Measurements from ENCODE around the gene IL13RA1. TPM values are rescaled to one million over a fixed set of nuclear protein-coding genes. Genes with fewer than 3 reads are reported as not detected.
"Not testable (repeated sequence)": the region's sequence is repeated elsewhere in the genome, so short reads cannot be mapped to it uniquely, and the experiment has no call there.

The IL13RA1 gene
- polyA plus RNA-seq (2012; ENCODE audit: insufficient read depth, insufficient read length): not detected

- no peak for DNase-seq (ENCODE audit: low read depth, low spot score)
- H3K4me3 ChIP-seq (ENCODE audit: low read length): no peak within 1 kb of the TSS
Observed at GRCh38 chrX:118726887-118727685, at the start of gene IL13RA1. TSS of gene IL13RA1 (plus strand) at chrX:118727606. CDS start at chrX:118727639, 33 bp downstream.

DNA sequence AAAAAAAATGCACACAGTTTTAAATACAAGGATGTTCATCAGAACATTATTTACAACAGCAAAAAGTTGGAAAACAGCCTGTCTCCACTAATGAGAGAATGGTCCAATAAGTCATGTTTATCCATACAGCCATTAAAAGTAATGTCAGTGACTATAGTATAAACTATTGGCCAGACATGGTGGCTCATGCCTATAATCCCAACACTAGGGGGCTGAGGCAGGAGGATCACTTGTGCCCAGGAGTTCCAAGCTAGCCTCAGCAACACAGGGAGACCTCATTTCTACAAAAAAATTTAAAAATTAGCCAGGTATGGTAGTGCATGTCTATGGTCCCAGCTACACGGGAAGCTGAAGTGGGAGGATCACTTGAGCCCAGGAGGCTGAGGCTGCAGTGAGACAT, 48.1 kb upstream of the IL13RA1 start:
- DNase-seq (ENCODE audit: low read depth, low spot score): no peak

DNA sequence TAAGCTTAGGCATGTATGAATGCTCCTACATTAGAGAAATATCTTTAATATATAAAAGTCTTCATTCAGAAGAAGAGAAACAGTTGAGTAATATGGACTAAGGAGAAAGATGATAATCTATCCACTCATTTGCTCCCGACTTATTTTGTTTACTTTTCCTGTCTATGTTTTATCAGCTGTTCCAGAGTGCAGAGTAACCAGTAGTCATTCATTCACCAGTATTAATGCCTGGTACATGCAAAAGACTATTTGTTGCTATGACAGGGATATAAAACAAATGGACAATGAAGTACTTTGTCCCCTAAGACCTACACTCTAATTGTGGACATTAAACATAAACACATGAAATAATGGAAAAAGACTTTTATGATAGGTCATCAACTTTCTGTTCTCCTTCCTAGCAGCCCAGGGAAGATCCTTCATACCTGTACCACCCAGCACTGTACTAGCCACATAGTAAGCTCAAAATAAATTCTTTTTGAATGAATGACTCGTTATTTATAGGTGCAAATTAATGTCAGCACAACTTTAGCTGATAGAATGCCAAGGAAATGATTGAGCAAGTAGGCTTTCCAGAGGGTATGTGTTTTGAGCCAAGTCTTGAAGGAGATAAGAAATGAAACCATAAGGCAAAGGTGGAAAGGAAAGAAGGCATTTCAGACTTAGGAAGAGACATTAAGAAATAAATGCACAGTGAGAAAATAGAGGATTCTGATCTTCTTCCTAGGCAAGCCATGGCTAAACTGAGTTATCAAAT, 45.0 kb upstream of the IL13RA1 start:
- DNase-seq (ENCODE audit: low read depth, low spot score): no peak
- no peak overlapping the region for H3K4me3 ChIP-seq (ENCODE audit: low read length)

More for the DNA sequence above, 48.1 kb upstream of the IL13RA1 start:
- H3K4me3 ChIP-seq (ENCODE audit: low read length): no peak overlapping the region

GRCh38 chrX:118685393-118685792, 42.0 kb upstream of the IL13RA1 start:
- H3K4me3 ChIP-seq (ENCODE audit: low read length): no peak overlapping the region
- no peak for DNase-seq (ENCODE audit: low read depth, low spot score)

DNA sequence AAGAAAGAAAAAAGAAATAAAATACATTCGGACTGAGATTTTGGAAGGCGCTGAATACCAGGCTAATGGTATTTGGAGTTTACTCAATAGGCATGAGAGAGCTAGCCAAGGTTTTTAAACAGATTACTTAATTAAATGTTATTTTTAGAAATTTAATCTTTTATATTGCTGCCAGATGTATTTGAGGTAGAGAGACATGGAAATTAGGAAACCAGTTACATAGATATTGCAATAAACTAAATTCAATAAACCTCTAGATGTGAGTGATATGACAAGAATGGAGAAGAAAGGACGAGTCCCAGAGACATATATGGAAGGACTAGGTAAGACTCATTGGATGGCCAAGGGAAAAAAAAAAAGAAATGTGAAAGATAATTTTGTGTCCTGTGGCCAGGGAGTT, 38.5 kb upstream of the IL13RA1 start:
- H3K4me3 ChIP-seq (ENCODE audit: low read length): no peak overlapping the region
- DNase-seq (ENCODE audit: low read depth, low spot score): no peak

- DNase-seq (ENCODE audit: low read depth, low spot score): no peak
- H3K4me3 ChIP-seq (ENCODE audit: low read length): no peak overlapping the region
Observed at GRCh38 chrX:118693843-118694242, 33.6 kb upstream of the IL13RA1 start.

DNA sequence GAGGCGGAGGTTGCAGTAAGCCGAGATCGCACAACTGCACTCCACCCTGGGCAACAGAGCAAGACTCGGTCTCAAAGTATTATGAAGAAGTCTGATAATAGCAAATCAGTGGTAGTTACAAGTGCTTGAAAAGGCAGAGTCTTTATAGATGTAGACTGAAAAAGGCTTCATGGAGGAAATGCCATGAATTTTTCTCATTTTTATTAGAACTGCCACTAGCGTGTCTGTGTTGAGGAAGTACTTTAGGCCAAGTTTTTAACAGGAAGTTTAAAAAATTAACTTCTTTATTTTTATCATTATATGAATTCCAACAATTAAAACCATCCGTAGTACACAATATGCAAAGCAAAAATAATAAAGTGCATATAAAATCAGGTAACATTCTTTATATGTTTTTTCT, 32.8 kb upstream of the IL13RA1 start:
- DNase-seq (ENCODE audit: low read depth, low spot score): no peak
- no peak overlapping the region for H3K4me3 ChIP-seq (ENCODE audit: low read length)

- DNase-seq (ENCODE audit: low read depth, low spot score): no peak
- H3K4me3 ChIP-seq (ENCODE audit: low read length): no peak overlapping the region
Observed at GRCh38 chrX:118698516-118699170, 28.8 kb upstream of the IL13RA1 start.

DNA sequence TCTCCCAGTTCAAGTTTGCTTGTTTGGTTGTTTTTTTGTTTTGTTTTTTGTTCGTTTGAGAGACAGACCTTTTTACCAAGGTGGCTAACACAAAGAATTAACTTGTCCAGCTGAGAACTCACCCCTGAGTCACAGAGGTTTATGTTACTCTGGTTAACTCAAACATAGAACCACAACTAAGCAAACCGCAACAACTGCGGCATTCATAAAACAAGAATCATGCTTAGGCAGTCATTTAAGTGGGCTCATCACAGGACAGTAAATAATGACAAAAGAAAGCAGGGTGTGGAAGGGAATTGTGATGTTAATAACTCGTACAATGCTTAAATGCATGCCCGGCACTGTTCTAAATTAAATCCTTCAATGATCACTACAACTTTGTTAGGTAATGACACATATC, 24.7 kb upstream of the IL13RA1 start:
- no peak overlapping the region for H3K4me3 ChIP-seq (ENCODE audit: low read length)
- DNase-seq (ENCODE audit: low read depth, low spot score): no peak

- DNase-seq (ENCODE audit: low read depth, low spot score): no peak
- no peak overlapping the region for H3K4me3 ChIP-seq (ENCODE audit: low read length)
Observed at GRCh38 chrX:118706681-118707080, 20.7 kb upstream of the IL13RA1 start.

GRCh38 chrX:118714521-118714920, 12.9 kb upstream of the IL13RA1 start:
- no peak overlapping the region for H3K4me3 ChIP-seq (ENCODE audit: low read length)
- DNase-seq (ENCODE audit: low read depth, low spot score): no peak

GRCh38 chrX:118715917-118716316, 11.5 kb upstream of the IL13RA1 start:
- H3K4me3 ChIP-seq (ENCODE audit: low read length); DNase-seq (ENCODE audit: low read depth, low spot score): not testable (repeated sequence)

DNA sequence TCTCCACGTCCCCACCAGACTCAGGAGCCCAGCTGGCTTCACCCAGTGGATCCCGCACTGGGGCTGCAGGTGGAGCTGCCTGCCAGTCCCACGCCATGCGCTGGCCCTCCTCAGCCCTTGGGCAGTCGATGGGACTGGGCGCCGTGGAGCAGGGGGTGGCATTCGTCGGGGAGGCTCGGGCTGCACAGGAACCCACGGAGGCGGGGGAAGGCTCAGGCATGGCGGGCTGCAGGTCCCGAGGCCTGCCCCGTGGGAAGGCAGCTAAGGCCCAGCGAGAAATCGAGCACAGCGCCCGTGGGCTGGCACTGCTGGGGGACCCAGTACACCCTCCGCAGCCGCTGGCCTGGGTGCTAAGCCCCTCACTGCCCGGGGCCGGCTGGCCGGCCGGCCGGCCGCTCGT, 10.6 kb upstream of the IL13RA1 start:
- H3K4me3 ChIP-seq (ENCODE audit: low read length); DNase-seq (ENCODE audit: low read depth, low spot score): not testable (repeated sequence)

GRCh38 chrX:118717678-118718391, 9.6 kb upstream of the IL13RA1 start:
- H3K4me3 ChIP-seq (ENCODE audit: low read length): no peak overlapping the region
- no peak for DNase-seq (ENCODE audit: low read depth, low spot score)

GRCh38 chrX:118718737-118719136, 8.7 kb upstream of the IL13RA1 start:
- DNase-seq (ENCODE audit: low read depth, low spot score): no peak
- no peak overlapping the region for H3K4me3 ChIP-seq (ENCODE audit: low read length)

GRCh38 chrX:118720058-118720707, 7.2 kb upstream of the IL13RA1 start:
- H3K4me3 ChIP-seq (ENCODE audit: low read length): no peak overlapping the region
- no peak for DNase-seq (ENCODE audit: low read depth, low spot score)

GRCh38 chrX:118723376-118723775, 4.0 kb upstream of the IL13RA1 start:
- no peak for DNase-seq (ENCODE audit: low read depth, low spot score)

GRCh38 chrX:118724365-118724764, 3.0 kb upstream of the IL13RA1 start:
- no peak for DNase-seq (ENCODE audit: low read depth, low spot score)
- no peak overlapping the region for H3K4me3 ChIP-seq (ENCODE audit: low read length)

More at GRCh38 chrX:118723376-118723775, 4.0 kb upstream of the IL13RA1 start:
- no peak overlapping the region for H3K4me3 ChIP-seq (ENCODE audit: low read length)

GRCh38 chrX:118724775-118725174, 2.6 kb upstream of the IL13RA1 start:
- no peak for DNase-seq (ENCODE audit: low read depth, low spot score)
- no peak overlapping the region for H3K4me3 ChIP-seq (ENCODE audit: low read length)
